ENCODE measurements around the gene HCN1.
"Not testable (repeated sequence)": the region's sequence is repeated elsewhere in the genome, so short reads cannot be mapped to it uniquely, and the experiment has no call there.

The HCN1 gene

GRCh38 chr5:45609661-45610060, 86.5 kb downstream of the HCN1 start:
- DNase-seq = no peak

- DNase-seq = no peak
These were observed 92.1 kb downstream of the HCN1 start for GRCh38 chr5:45604092-45604491.

- no peak for DNase-seq
These were observed 94.8 kb downstream of the HCN1 start for GRCh38 chr5:45601424-45601823.

- no peak for DNase-seq
These were observed 99.9 kb downstream of the HCN1 start for GRCh38 chr5:45596320-45596719.

- not testable (repeated sequence) for DNase-seq
These were observed 110.2 kb downstream of the HCN1 start for GRCh38 chr5:45586001-45586400.

- DNase-seq = no peak
These were observed 117.9 kb downstream of the HCN1 start for GRCh38 chr5:45578270-45578669.

- no peak for DNase-seq
These were observed 127.4 kb downstream of the HCN1 start for GRCh38 chr5:45568813-45569212.

- no peak for DNase-seq
These were observed 153.8 kb downstream of the HCN1 start for GRCh38 chr5:45542421-45542820.

- no peak for DNase-seq
These were observed 162.5 kb downstream of the HCN1 start for GRCh38 chr5:45533663-45534062.

GRCh38 chr5:45532826-45533624, 163.2 kb downstream of the HCN1 start:
- no peak for DNase-seq

- no peak for DNase-seq
These were observed 175.1 kb downstream of the HCN1 start for GRCh38 chr5:45521067-45521466.

GRCh38 chr5:45512521-45512920, 183.7 kb downstream of the HCN1 start:
- DNase-seq = no peak

GRCh38 chr5:45509371-45509770, 186.8 kb downstream of the HCN1 start:
- DNase-seq = no peak

GRCh38 chr5:45508135-45508534, 188.0 kb downstream of the HCN1 start:
- DNase-seq = no peak

GRCh38 chr5:45507178-45507577, 189.0 kb downstream of the HCN1 start:
- no peak for DNase-seq

GRCh38 chr5:45499006-45499405, 197.2 kb downstream of the HCN1 start:
- not testable (repeated sequence) for DNase-seq

- no peak for DNase-seq
These were observed 204.8 kb downstream of the HCN1 start for GRCh38 chr5:45491368-45491767.

- DNase-seq = no peak
These were observed 211.4 kb downstream of the HCN1 start for GRCh38 chr5:45484781-45485180.

GRCh38 chr5:45454114-45454513, 242.1 kb downstream of the HCN1 start:
- no peak for DNase-seq

- DNase-seq = not testable (repeated sequence)
These were observed 251.3 kb downstream of the HCN1 start for GRCh38 chr5:45444856-45445255.

GRCh38 chr5:45440466-45440865, 255.7 kb downstream of the HCN1 start:
- DNase-seq = no peak

GRCh38 chr5:45437752-45438151, 258.4 kb downstream of the HCN1 start:
- no peak for DNase-seq

GRCh38 chr5:45417285-45417998, 278.7 kb downstream of the HCN1 start:
- no peak for DNase-seq
